HG02759 (cell line): ENCODE measurements around the gene ZNF354C.
A peak's percentile ranks its signal among the peaks of the same experiment; 100 is the strongest.
"Not testable (repeated sequence)": the region's sequence is repeated elsewhere in the genome, so short reads cannot be mapped to it uniquely, and the experiment has no call there.

Experiments used
- ATAC-seq: cut with Tn5 transposase; IDR thresholded peaks from one replicate; pipeline ENCODE4 v1.9.1; 2021; ENCODE audit warnings: mild to moderate bottlenecking, moderate library complexity; ENCODE audit not compliant: unreplicated experiment

Gene ZNF354C

GRCh38 chr5:179060116-179061008 is at the start of gene ZNF354C:
TSS of gene ZNF354C (plus strand) at chr5:179060373. CDS start at chr5:179062069, 1,696 bp downstream.
- peak; percentile 62 for ATAC-seq

GRCh38 chr5:179023528-179024189 is 36.5 kb upstream of the ZNF354C start, which contains the start of gene ZNF879:
TSS of gene ZNF879 (plus strand) at chr5:179023804. CDS start at chr5:179025005, 1,201 bp downstream.
- ATAC-seq: peak; percentile 89

DNA sequence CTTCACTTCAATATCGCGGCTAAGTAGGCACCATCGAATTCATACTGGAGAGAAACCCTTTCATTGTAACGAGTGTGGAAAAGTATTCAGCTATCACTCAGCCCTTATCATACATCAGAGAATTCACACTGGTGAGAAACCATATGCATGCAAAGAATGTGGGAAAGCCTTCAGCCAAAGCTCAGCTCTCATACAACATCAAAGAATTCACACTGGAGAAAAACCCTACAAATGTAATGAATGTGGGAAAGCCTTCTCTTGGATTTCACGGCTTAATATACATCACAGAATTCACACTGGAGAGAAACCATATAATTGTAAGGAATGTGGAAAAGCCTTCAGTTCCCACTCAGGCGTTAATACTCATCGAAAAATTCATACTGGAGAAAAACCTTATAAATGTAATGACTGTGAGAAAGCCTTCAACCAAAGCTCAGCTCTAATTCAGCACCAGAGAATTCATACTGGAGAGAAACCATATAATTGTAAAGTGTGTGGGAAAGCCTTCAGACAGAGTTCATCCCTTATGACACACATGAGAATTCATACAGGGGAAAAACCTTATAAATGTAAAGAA is 27.1 kb upstream of the ZNF354C start:
- no peak for ATAC-seq

DNA sequence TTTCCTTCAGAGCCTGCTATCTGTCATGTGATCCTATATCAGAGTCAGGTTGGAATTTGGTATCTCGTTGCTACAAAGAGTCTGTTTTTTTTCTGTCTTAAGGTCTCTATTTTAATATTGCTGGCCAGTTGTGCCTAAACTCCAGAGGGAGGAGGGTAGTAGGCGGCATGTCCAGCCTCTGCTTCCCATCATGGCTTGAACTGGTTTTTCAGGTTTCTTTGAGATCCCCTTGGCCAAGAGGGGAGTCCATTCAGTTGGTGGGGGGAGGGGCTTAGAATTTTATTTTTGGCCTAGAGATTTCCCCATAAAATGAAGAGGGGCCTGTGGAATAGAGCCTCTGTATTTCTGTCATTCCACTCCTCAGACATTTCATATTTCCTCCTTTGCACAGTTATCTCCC is 15.4 kb upstream of the ZNF354C start:
- no peak for ATAC-seq

- no peak for ATAC-seq
Observed at GRCh38 chr5:179051784-179052183, 8.4 kb upstream of the ZNF354C start.

DNA sequence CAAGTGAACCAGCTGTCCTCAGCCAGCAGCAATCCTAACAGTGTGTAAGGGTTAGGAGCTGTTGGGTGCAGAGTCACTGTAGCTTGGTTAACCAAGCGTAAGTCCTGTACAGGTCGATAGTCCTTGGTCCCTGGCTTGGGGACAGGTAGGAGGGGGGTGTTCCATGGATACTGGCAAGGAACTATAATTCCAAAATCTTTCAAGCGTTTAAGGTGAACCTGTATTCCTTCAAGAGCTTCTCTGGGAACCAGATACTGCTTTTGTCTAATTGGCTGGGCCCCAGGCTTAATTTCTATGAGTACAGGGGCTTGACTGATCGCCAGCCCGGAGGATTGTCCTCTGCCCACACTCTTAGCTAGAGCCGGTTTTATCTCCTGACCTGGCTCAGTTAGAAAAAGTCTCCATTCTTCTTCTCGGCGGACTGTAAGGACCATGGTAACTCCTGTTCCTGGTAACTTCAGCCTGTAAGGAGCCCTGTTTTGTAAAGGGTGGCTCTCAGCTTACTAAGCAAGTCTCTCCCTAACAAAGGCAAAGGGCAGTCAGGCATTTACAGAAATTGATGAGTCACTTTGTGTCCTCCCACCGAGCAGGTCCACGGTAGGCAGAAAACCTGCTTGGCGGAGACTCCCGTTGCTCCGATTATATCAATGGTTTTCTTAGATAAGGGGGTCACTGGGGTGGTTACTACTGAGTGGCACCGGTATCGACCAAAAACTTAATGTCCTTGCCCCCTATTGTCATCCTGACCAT is 6.0 kb upstream of the ZNF354C start:
- ATAC-seq: no peak

DNA sequence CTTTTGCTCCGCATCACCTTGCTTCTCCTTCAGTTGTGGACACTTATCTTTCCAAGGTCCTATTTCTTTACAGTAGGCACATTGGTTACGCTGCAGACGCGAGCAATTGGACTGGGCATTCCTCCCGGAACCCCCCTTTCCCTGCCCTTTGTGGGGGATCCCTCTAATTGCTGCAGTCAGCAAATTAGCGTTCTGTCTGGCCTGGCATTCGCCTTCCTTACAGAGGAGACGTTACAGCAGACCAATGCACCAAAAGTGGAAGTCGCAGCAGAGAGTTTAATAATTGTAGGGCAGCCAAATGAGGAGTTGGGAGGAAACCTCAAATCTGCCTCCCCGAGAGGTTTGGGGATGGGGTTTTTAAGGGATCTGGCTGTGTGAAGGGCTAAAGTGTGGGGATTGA is 5.3 kb upstream of the ZNF354C start:
- ATAC-seq: no peak

DNA sequence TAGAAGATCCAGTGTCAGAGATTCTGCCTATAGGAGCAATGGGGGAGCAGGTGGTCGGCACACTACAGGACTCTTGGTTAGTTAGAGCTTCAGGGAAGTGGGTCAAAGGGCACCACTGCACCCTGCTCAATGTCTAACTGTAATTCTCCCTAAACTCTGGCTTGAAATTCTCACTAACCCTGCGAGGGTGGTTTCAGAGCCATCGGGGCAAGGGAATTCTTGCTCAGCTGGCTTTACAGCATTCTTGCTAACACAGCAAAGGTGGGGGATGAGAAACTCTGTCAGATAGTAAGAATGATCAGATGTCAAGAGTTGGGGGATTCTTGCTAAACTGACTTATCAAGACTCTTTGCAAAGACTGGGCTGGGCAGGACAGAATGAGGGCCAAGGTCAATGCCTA is 4.7 kb upstream of the ZNF354C start:
- ATAC-seq: no peak

GRCh38 chr5:179055841-179056240 is 4.3 kb upstream of the ZNF354C start:
- no peak for ATAC-seq

GRCh38 chr5:179061025-179061424 is 852 bp downstream of the ZNF354C start:
- ATAC-seq: no peak

DNA sequence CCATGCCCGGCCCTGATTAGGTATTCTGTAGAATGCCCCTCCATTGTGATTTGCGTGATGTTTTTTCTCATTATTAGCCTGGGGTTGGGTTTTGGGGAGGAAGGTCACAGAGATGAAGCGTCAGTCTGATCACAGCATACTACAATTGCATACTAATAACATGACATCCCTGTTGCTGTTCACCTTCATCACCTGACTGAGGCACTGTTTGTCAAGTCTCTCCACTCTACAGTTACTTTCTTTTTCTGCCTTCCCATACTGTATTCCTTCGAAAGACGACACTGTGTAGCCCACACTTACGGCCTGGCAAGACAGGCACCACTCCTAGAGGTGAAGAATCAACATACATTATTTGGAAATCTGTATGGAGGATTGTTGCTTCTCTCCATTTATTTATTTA is 5.5 kb downstream of the ZNF354C start:
- no peak for ATAC-seq

DNA sequence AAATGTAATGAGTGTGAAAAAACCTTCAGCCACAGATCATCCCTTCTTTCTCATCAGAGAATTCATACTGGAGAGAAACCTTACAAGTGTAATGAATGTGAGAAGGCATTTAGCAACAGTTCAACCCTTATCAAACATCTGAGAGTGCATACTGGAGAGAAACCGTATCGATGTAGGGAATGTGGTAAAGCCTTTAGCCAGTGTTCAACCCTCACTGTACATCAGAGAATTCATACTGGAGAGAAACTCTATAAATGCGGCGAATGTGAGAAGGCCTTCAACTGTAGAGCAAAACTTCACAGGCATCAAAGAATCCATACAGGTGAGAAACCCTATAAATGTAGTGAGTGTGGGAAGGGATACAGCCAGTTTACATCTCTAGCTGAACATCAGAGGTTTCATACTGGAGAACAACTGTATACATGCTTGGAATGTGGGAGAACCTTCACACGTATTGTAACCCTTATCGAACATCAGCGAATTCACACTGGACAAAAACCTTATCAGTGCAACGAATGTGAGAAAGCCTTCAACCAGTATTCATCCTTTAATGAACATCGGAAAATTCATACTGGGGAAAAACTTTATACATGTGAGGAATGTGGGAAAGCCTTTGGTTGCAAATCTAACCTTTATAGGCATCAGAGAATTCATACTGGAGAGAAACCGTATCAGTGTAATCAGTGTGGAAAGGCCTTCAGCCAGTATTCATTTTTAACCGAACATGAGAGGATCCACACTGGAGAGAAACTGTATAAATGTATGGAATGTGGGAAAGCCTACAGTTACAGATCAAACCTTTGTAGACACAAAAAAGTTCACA is 19.2 kb downstream of the ZNF354C start:
- no peak for ATAC-seq

GRCh38 chr5:179080724-179081123 is 20.6 kb downstream of the ZNF354C start:
- ATAC-seq: no peak

- ATAC-seq: no peak
Observed at GRCh38 chr5:179089502-179089901, 29.3 kb downstream of the ZNF354C start.

DNA sequence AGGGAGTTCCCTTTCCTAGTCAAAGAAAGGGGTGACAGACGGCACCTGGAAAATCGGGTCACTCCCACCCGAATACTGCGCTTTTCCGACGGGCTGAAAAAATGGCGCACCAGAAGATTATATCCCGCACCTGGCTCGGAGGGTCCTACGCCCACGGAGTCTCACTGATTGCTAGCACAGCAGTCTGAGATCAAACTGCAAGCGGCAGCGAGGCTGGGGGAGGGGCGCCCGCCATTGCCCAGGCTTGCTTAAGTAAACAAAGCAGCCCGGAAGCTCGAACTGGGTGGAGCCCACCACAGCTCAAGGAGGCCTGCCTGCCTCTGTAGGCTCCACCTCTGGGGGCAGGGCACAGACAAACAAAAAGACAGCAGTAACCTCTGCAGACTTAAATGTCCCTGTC is 41.1 kb downstream of the ZNF354C start:
- ATAC-seq: not testable (repeated sequence)

DNA sequence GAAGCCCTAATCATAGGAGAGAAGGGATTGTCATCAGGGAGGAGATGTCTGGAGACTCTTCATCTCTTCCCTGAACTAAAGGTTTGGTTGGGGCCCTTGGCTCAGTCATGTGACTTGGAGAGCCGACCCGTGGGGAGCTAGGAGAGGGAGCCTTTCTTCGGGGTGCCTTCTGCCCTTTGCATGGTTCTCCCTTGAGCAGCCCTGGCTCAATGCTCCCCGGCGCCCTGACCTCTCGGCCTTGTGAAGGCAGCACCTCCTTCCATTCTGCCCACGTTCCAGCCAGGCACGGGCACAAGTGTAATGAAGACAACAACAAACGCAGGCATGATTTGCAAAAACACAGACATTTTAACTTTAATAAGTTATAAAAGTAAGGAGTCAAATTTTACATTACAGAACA is 50.4 kb downstream of the ZNF354C start:
- ATAC-seq: no peak

GRCh38 chr5:179111267-179112207 is 51.4 kb downstream of the ZNF354C start:
- no peak for ATAC-seq

GRCh38 chr5:179112469-179113142 is 52.4 kb downstream of the ZNF354C start:
- no peak for ATAC-seq

GRCh38 chr5:179113143-179113530 is 53.0 kb downstream of the ZNF354C start:
- ATAC-seq: no peak
